ENCODE data around the gene ACP3.

- no peak for TF ChIP-seq ZNF274 (IDR thresholded peaks at IDR 0.05; ENCODE audit: low read depth, low read length)
- TF ChIP-seq YY1 (IDR thresholded peaks at IDR 0.05; ENCODE audit: insufficient read depth, insufficient read length) = no peak
- no peak for TF ChIP-seq SUZ12 (IDR thresholded peaks at IDR 0.05; ENCODE audit: extremely low read depth, insufficient read depth, insufficient read length)
Measured at GRCh38 chr3:132292042-132292441, 25.2 kb upstream of the ACP3 start.
